Astrocyte (in vitro differentiated cells and primary cell): ENCODE measurements around the gene SP140. TPM values are rescaled to one million over a fixed set of nuclear protein-coding genes. Genes with fewer than 3 reads are reported as not detected.

ENCODE experiments used
- DNase-seq: peaks from one replicate; pipeline ENCODE4 v3.0.0-alpha.2; 2010; ENCODE audit warnings: low read depth
- FAIRE-seq: peaks from 2 replicates; lab custom pipeline; 2011; peaks lifted over from hg19 to GRCh38; lab: Jason Lieb, UNC
- H2AFZ ChIP-seq: 2 replicates; pipeline ENCODE4 v1.6.0; 2012; ENCODE audit warnings: low read depth, low read length, inconsistent platforms
- H3K27ac ChIP-seq: 2 replicates; pipeline ENCODE4 v1.5.1; 2011; ENCODE audit warnings: low read depth, low read length, inconsistent platforms
- H3K27me3 ChIP-seq: 2 replicates; pipeline ENCODE4 v1.6.0; 2011; ENCODE audit warnings: low read length, inconsistent platforms; ENCODE audit not compliant: insufficient read depth
- H3K36me3 ChIP-seq: 2 replicates; pipeline ENCODE4 v1.5.1; 2011; ENCODE audit warnings: low read length, inconsistent platforms; ENCODE audit not compliant: insufficient read depth
- H3K4me1 ChIP-seq: 2 replicates; pipeline ENCODE4 v1.5.1; 2011; ENCODE audit warnings: low read length, inconsistent platforms; ENCODE audit not compliant: insufficient read depth
- H3K4me2 ChIP-seq: 2 replicates; pipeline ENCODE4 v1.6.0; 2012; ENCODE audit warnings: low read length, inconsistent platforms
- H3K4me3 ChIP-seq: 2 replicates; pipeline ENCODE4 v1.5.1; 2011; ENCODE audit warnings: low read depth, mild to moderate bottlenecking, low read length, inconsistent platforms; ENCODE audit not compliant: insufficient read depth
- H3K79me2 ChIP-seq: 2 replicates; pipeline ENCODE4 v1.6.0; 2012; ENCODE audit warnings: mild to moderate bottlenecking, low read length, inconsistent platforms; ENCODE audit not compliant: insufficient read depth
- H3K9ac ChIP-seq: 2 replicates; pipeline ENCODE4 v1.6.0; 2012; ENCODE audit warnings: mild to moderate bottlenecking, low read length, inconsistent platforms
- H3K9me3 ChIP-seq: 2 replicates; pipeline ENCODE4 v1.5.1; 2012; ENCODE audit warnings: low read depth, mild to moderate bottlenecking, low read length, inconsistent platforms; ENCODE audit not compliant: insufficient read depth
- H4K20me1 ChIP-seq: 2 replicates; pipeline ENCODE4 v1.6.0; 2012; ENCODE audit warnings: low read length, inconsistent platforms; ENCODE audit not compliant: insufficient read depth
- H3K27ac Mint-ChIP-seq: one replicate; pipeline ENCODE4 v1.8.0; 2021; ENCODE audit warnings: mild to moderate bottlenecking, mixed read lengths; ENCODE audit not compliant: unreplicated experiment
- H3K27me3 Mint-ChIP-seq: one replicate; pipeline ENCODE4 v1.8.0; 2021; ENCODE audit warnings: low read depth, mixed read lengths; ENCODE audit not compliant: unreplicated experiment
- H3K36me3 Mint-ChIP-seq: one replicate; pipeline ENCODE4 v1.8.0; 2021; ENCODE audit warnings: low read depth, mixed read lengths; ENCODE audit not compliant: unreplicated experiment
- H3K4me1 Mint-ChIP-seq: one replicate; pipeline ENCODE4 v1.8.0; 2021; ENCODE audit warnings: low read depth, mixed read lengths; ENCODE audit not compliant: unreplicated experiment
- H3K4me3 Mint-ChIP-seq: one replicate; pipeline ENCODE4 v1.8.0; 2021; ENCODE audit warnings: mild to moderate bottlenecking, moderate library complexity, mixed read lengths; ENCODE audit not compliant: unreplicated experiment
- H3K9me3 Mint-ChIP-seq: one replicate; pipeline ENCODE4 v1.8.0; 2021; ENCODE audit warnings: mild to moderate bottlenecking, mixed read lengths; ENCODE audit not compliant: unreplicated experiment
- CTCF ChIP-seq: IDR thresholded peaks from 2 replicates; pipeline ENCODE4 v1.5.1; 2011; ENCODE audit warnings: low read depth, mild to moderate bottlenecking, inconsistent platforms, low read length, moderate library complexity; ENCODE audit not compliant: insufficient read depth
- EZH2 ChIP-seq: IDR thresholded peaks from 2 replicates; pipeline ENCODE4 v1.6.1; 2012; ENCODE audit warnings: mild to moderate bottlenecking, low read length, inconsistent platforms; ENCODE audit not compliant: insufficient read depth
- total RNA-seq: library from RNA; stranded (reverse); gene quantifications from 2 replicates; pipeline ENCODE4 v1.2.1, GENCODE V29; 2021

The SP140 gene
- total RNA-seq, 1 donor from 2014 or later, result 18.5 TPM

- Histone ChIP-seq H3K79me2 (no peaks in the 10 kb centered on the region), H3K27me3 (no peaks in the 10 kb centered on the region), H2AFZ (no peak overlapping the region), H3K9ac (no peak overlapping the region), H4K20me1 (no peaks in the 10 kb centered on the region), H3K9me3 (no peaks in the 10 kb centered on the region), H3K4me3 (no peak overlapping the region), H3K36me3 (no peaks in the 10 kb centered on the region), H3K4me2 (peak overlapping the region; percentile 47), H3K27ac (no peak overlapping the region), H3K4me1 (peaks cover 9% of the 10 kb centered on the region)
- H3K9me3 Mint-ChIP-seq, result peaks cover 7% of the 10 kb centered on the region
- FAIRE-seq, result no peak
- H3K27ac Mint-ChIP-seq, result peak overlapping the region; percentile 2
- peaks cover 21% of the 10 kb centered on the region for H3K36me3 Mint-ChIP-seq
- H3K4me1 Mint-ChIP-seq, result peaks cover 29% of the 10 kb centered on the region
- DNase-seq, result peak; percentile 33
- H3K27me3 Mint-ChIP-seq, result no peaks in the 10 kb centered on the region
- TF ChIP-seq CTCF (no peak), EZH2 (no peak)
- peak overlapping the region; percentile 18 for H3K4me3 Mint-ChIP-seq
Observed at GRCh38 chr2:230234845-230235244, 9.3 kb downstream of the SP140 start.

- DNase-seq (no peak), FAIRE-seq (no peak)
- Histone ChIP-seq H3K4me2 (no peak overlapping the region), H3K36me3 (no peaks in the 10 kb centered on the region), H3K4me1 (no peaks in the 10 kb centered on the region), H3K27ac (no peak overlapping the region), H3K9ac (no peak overlapping the region), H3K9me3 (no peaks in the 10 kb centered on the region), H3K27me3 (no peaks in the 10 kb centered on the region), H2AFZ (no peak overlapping the region), H3K4me3 (no peak overlapping the region), H4K20me1 (no peaks in the 10 kb centered on the region), H3K79me2 (no peaks in the 10 kb centered on the region)
- no peak overlapping the region for H3K27ac Mint-ChIP-seq
- peaks cover 20% of the 10 kb centered on the region for H3K36me3 Mint-ChIP-seq
- TF ChIP-seq CTCF (no peak), EZH2 (no peak)
- H3K4me3 Mint-ChIP-seq, result no peak overlapping the region
- peaks cover 4% of the 10 kb centered on the region for H3K27me3 Mint-ChIP-seq
- peaks cover 7% of the 10 kb centered on the region for H3K9me3 Mint-ChIP-seq
- H3K4me1 Mint-ChIP-seq, result no peaks in the 10 kb centered on the region
Observed at GRCh38 chr2:230244211-230244610, 18.7 kb downstream of the SP140 start.

- H3K36me3 Mint-ChIP-seq, result peaks cover 7% of the 10 kb centered on the region
- H3K36me3 ChIP-seq, result no peaks in the 10 kb centered on the region
- H3K27ac ChIP-seq, result no peak overlapping the region
- H3K27ac Mint-ChIP-seq, result no peak overlapping the region
- H3K4me1 ChIP-seq, result no peaks in the 10 kb centered on the region
- H3K79me2 ChIP-seq, result no peaks in the 10 kb centered on the region
- peaks cover 4% of the 10 kb centered on the region for H3K27me3 Mint-ChIP-seq
- peaks cover 7% of the 10 kb centered on the region for H3K9me3 Mint-ChIP-seq
- H3K9ac ChIP-seq, result no peak overlapping the region
- H3K27me3 ChIP-seq, result no peaks in the 10 kb centered on the region
- H2AFZ ChIP-seq, result no peak overlapping the region
- no peak overlapping the region for H3K4me3 ChIP-seq
- no peak for FAIRE-seq
- H3K4me1 Mint-ChIP-seq, result no peaks in the 10 kb centered on the region
- no peak overlapping the region for H3K4me3 Mint-ChIP-seq
- H3K9me3 ChIP-seq, result no peaks in the 10 kb centered on the region
- no peaks in the 10 kb centered on the region for H4K20me1 ChIP-seq
- TF ChIP-seq CTCF (no peak), EZH2 (no peak)
- DNase-seq, result no peak
- no peak overlapping the region for H3K4me2 ChIP-seq
Observed at GRCh38 chr2:230246206-230246605, 20.7 kb downstream of the SP140 start.
